ENCODE data around the gene CAPZB. TPM values are rescaled to one million over a fixed set of nuclear protein-coding genes. Genes with fewer than 3 reads are reported as not detected.

Gene CAPZB
- total RNA-seq, 1 donor from 2014 or later, result 334 TPM

- no peaks in the 10 kb centered on the region for H3K9me3 Mint-ChIP-seq
- ATAC-seq (ENCODE audit: low read depth), result no peak
- no peak overlapping the region for H3K27ac Mint-ChIP-seq
- no peak for TF ChIP-seq CTCF (IDR thresholded peaks at IDR 0.05)
- DNase-seq, result no peak
- ChIA-PET CTCF (no interaction called here), POLR2A (no interaction called here)
- H3K27me3 Mint-ChIP-seq, result no peaks in the 10 kb centered on the region
- no peak overlapping the region for H3K4me3 Mint-ChIP-seq
- H3K4me1 Mint-ChIP-seq, result no peaks in the 10 kb centered on the region
- intact Hi-C loops (cut with micrococcal nuclease), result no loop called here
- H3K36me3 Mint-ChIP-seq (ENCODE audit: low read depth), result no peaks in the 10 kb centered on the region
These were observed 11.2 kb upstream of the CAPZB start for GRCh38 chr1:19496527-19496874.

- Mint-ChIP-seq H3K9me3 (no peaks in the 10 kb centered on the region), H3K27me3 (no peaks in the 10 kb centered on the region), H3K4me1 (no peaks in the 10 kb centered on the region), H3K27ac (no peak overlapping the region), H3K36me3 (ENCODE audit: low read depth) (no peaks in the 10 kb centered on the region), H3K4me3 (no peak overlapping the region)
- POLR2A ChIA-PET, result interaction anchor here (0.6 to 1.0 kb wide), 2 partner anchors 10 to 49 kb away, joined by 3 to 4 read pairs; no protein-coding TSS in a partner anchor
- DNase-seq (no peak), ATAC-seq (ENCODE audit: low read depth) (no peak)
- no peak for TF ChIP-seq CTCF (IDR thresholded peaks at IDR 0.05)
- CTCF ChIA-PET, result interaction anchor here (1.1 kb wide), 1 partner anchor 105 kb away, joined by 3 read pairs; no protein-coding TSS in a partner anchor
- intact Hi-C loops (cut with micrococcal nuclease), result no loop called here
These were observed 10.6 kb upstream of the CAPZB start for GRCh38 chr1:19495799-19496526.

- DNase-seq, result no peak
- ATAC-seq (ENCODE audit: low read depth), result no peak
- CTCF ChIA-PET, result interaction anchor here (1.1 kb wide), 1 partner anchor 104 kb away, joined by 3 read pairs; no protein-coding TSS in a partner anchor
- Mint-ChIP-seq H3K27me3 (no peaks in the 10 kb centered on the region), H3K9me3 (no peaks in the 10 kb centered on the region), H3K36me3 (ENCODE audit: low read depth) (no peaks in the 10 kb centered on the region), H3K4me3 (no peak overlapping the region), H3K27ac (no peak overlapping the region), H3K4me1 (no peaks in the 10 kb centered on the region)
- POLR2A ChIA-PET, result interaction anchor here (0.6 to 1.0 kb wide), 3 partner anchors 9 to 48 kb away, joined by 3 to 4 read pairs (median 3); no protein-coding TSS in a partner anchor
- TF ChIP-seq CTCF (IDR thresholded peaks at IDR 0.05), result no peak
- intact Hi-C loops (cut with micrococcal nuclease), result no loop called here
These were observed 9.8 kb upstream of the CAPZB start for GRCh38 chr1:19495000-19495656.

- intact Hi-C loops (cut with micrococcal nuclease), result no loop called here
- Mint-ChIP-seq H3K4me3 (no peak overlapping the region), H3K36me3 (ENCODE audit: low read depth) (no peaks in the 10 kb centered on the region), H3K9me3 (no peaks in the 10 kb centered on the region), H3K27ac (no peak overlapping the region), H3K27me3 (no peaks in the 10 kb centered on the region), H3K4me1 (no peaks in the 10 kb centered on the region)
- POLR2A ChIA-PET, result no interaction called here
- TF ChIP-seq CTCF (IDR thresholded peaks at IDR 0.05), result no peak
- CTCF ChIA-PET, result no interaction called here
- no peak for ATAC-seq (ENCODE audit: low read depth)
- DNase-seq, result no peak
These were observed 8.2 kb upstream of the CAPZB start for GRCh38 chr1:19493547-19493946.

- Mint-ChIP-seq H3K4me3 (no peak overlapping the region), H3K27me3 (no peaks in the 10 kb centered on the region), H3K27ac (no peak overlapping the region), H3K4me1 (peaks cover 19% of the 10 kb centered on the region), H3K36me3 (ENCODE audit: low read depth) (peaks cover 3% of the 10 kb centered on the region), H3K9me3 (no peaks in the 10 kb centered on the region)
- ATAC-seq (ENCODE audit: low read depth) (no peak), DNase-seq (no peak)
- ChIA-PET CTCF (no interaction called here), POLR2A (interaction anchor here (0.6 to 0.8 kb wide), 2 partner anchors 42 to 238 kb away, joined by 3 read pairs; partner anchors contain the start of genes EMC1 and MRTO4)
- intact Hi-C loops (cut with micrococcal nuclease), result loop anchor here (5.0 kb wide), 2 partner anchors 178 to 278 kb away; partner anchors contain the start of genes AKR7A2, SLC66A1 and UBR4
- no peak for TF ChIP-seq CTCF (IDR thresholded peaks at IDR 0.05)
These were observed 4.7 kb upstream of the CAPZB start for GRCh38 chr1:19489996-19490395.
